H1 (cell line): ENCODE results near the gene GPR162. TPM values are rescaled to one million over a fixed set of nuclear protein-coding genes. Genes with fewer than 3 reads are reported as not detected.

Source experiments
- CTCF ChIA-PET: fragments of 300-600 bp; sonication (Branson Sonifier 250); formaldehyde crosslinking; loops from one replicate; lab custom pipeline; 2021; ENCODE audit not compliant: partially characterized antibody; lab: Charles Lee
- POLR2A ChIA-PET: fragments of 300-600 bp; sonication (Branson Sonifier 250); formaldehyde crosslinking; loops from one replicate; lab custom pipeline; 2021; ENCODE audit warnings: inconsistent platforms; ENCODE audit not compliant: partially characterized antibody; lab: Charles Lee
- DNase-seq, 2 experiments: peaks; one replicate each; pipeline versions ENCODE4 v3.0.0 to v3.0.0-alpha.2; 2010 to 2022; ENCODE audit warnings: low spot score in 2 of 2, low read depth in 1 of 2, mixed read lengths in 1 of 2
- FAIRE-seq: peaks from 2 replicates; lab custom pipeline; 2011; peaks lifted over from hg19 to GRCh38; lab: Jason Lieb, UNC
- H2AFZ ChIP-seq: 2 replicates; pipeline ENCODE4 v1.8.1; 2012; ENCODE audit warnings: low read length, inconsistent platforms
- H2AK5ac ChIP-seq: 2 replicates; pipeline ENCODE4 v1.6.1; 2013; ENCODE audit warnings: low read depth, low read length
- H2BK120ac ChIP-seq: replicated peaks from 2 replicates; pipeline ENCODE3; 2013; ENCODE audit warnings: low read depth, low read length, inconsistent platforms
- H2BK12ac ChIP-seq: 2 replicates; pipeline ENCODE4 v1.6.1; 2013; ENCODE audit warnings: low read depth, low read length
- H2BK15ac ChIP-seq: 2 replicates; pipeline ENCODE4 v1.6.1; 2013; ENCODE audit warnings: low read length
- H2BK20ac ChIP-seq: 2 replicates; pipeline ENCODE4 v1.6.1; 2013; ENCODE audit warnings: low read length
- H2BK5ac ChIP-seq: 2 replicates; pipeline ENCODE4 v1.6.1; 2013; ENCODE audit warnings: low read depth, low read length
- H3K14ac ChIP-seq: 2 replicates; pipeline ENCODE4 v1.6.1; 2013; ENCODE audit warnings: inconsistent platforms; ENCODE audit not compliant: insufficient read length
- H3K18ac ChIP-seq: 2 replicates; pipeline ENCODE4 v1.6.1; 2013; ENCODE audit warnings: low read length; ENCODE audit errors: extremely low read depth
- H3K23ac ChIP-seq: 2 replicates; pipeline ENCODE4 v1.6.1; 2013; ENCODE audit warnings: inconsistent platforms; ENCODE audit not compliant: insufficient read length
- H3K23me2 ChIP-seq: 2 replicates; pipeline ENCODE4 v1.6.1; 2013; ENCODE audit warnings: low read depth, low read length
- H3K27ac ChIP-seq: 2 replicates; pipeline ENCODE4 v1.6.1; 2011; ENCODE audit warnings: low read depth, low read length, inconsistent platforms
- H3K27me3 ChIP-seq, 4 experiments: replicated peaks in 1 of 4; 1 replicate in 1 of 4; 2 replicates in 3 of 4; pipeline versions ENCODE4 v1.6.1 to v1.8.1; 2011 to 2013; ENCODE audit warnings: low read length in 3 of 4, mild to moderate bottlenecking in 3 of 4, inconsistent platforms in 2 of 4, mixed read lengths in 2 of 4, moderate library complexity in 1 of 4; ENCODE audit not compliant: control insufficient read depth in 3 of 4, insufficient read depth in 3 of 4; ENCODE audit errors: extremely low read depth in 1 of 4
- H3K36me3 ChIP-seq, 4 experiments: 2 replicates each; pipeline versions ENCODE4 v1.6.1 to v1.8.1; 2011 to 2013; ENCODE audit warnings: mild to moderate bottlenecking in 4 of 4, low read length in 3 of 4, moderate library complexity in 2 of 4, control low read depth in 1 of 4, inconsistent platforms in 1 of 4; ENCODE audit not compliant: insufficient read depth in 4 of 4, control insufficient read depth in 2 of 4
- H3K4ac ChIP-seq: replicated peaks from 2 replicates; pipeline ENCODE3; 2013; ENCODE audit warnings: low read length, low read depth, mixed read lengths, inconsistent platforms; ENCODE audit not compliant: insufficient read length
- H3K4me1 ChIP-seq, 4 experiments: replicated peaks in 1 of 4; 1 replicate in 1 of 4; 2 replicates in 3 of 4; pipeline versions ENCODE4 v1.6.1 to v1.8.1; 2011 to 2013; ENCODE audit warnings: low read length in 3 of 4, inconsistent platforms in 2 of 4, mixed read lengths in 1 of 4; ENCODE audit not compliant: insufficient read depth in 4 of 4, control insufficient read depth in 3 of 4
- H3K4me2 ChIP-seq, 2 experiments: 2 replicates each; pipeline versions ENCODE4 v1.6.1 to v1.8.1; 2011 to 2013; ENCODE audit warnings: low read depth in 2 of 2, low read length in 2 of 2, control low read depth in 1 of 2, inconsistent platforms in 1 of 2, mild to moderate bottlenecking in 1 of 2; ENCODE audit not compliant: insufficient read depth in 1 of 2
- H3K4me3 ChIP-seq, 4 experiments: fragments of 200-600, 300-600 bp in 1 of 4; sonication (generic), shearing (Covaris generic), sonication (Bioruptor Twin) in 1 of 4; 2 replicates each; pipeline versions ENCODE4 v1.5.1 to v1.8.1; 2011 to 2016; ENCODE audit warnings: low read length in 4 of 4, low read depth in 3 of 4, control low read depth in 2 of 4, inconsistent platforms in 2 of 4, mild to moderate bottlenecking in 2 of 4, mixed read lengths in 1 of 4, moderate library complexity in 1 of 4; ENCODE audit not compliant: insufficient read depth in 2 of 4; ENCODE audit errors: extremely low read depth in 1 of 4
- H3K56ac ChIP-seq: replicated peaks from 2 replicates; pipeline ENCODE3; 2013; ENCODE audit warnings: low read depth, mild to moderate bottlenecking, mixed read lengths, low read length, inconsistent platforms; ENCODE audit not compliant: insufficient read length
- H3K79me1 ChIP-seq: 2 replicates; pipeline ENCODE4 v1.6.1; 2013; ENCODE audit warnings: low read depth, low read length, control low read depth
- H3K79me2 ChIP-seq, 2 experiments: 2 replicates each; pipeline versions ENCODE4 v1.6.1 to v1.8.1; 2012 to 2013; ENCODE audit warnings: low read length in 2 of 2, mild to moderate bottlenecking in 2 of 2, inconsistent platforms in 1 of 2; ENCODE audit not compliant: insufficient read depth in 2 of 2, control insufficient read depth in 1 of 2
- H3K9ac ChIP-seq, 4 experiments: replicated peaks in 1 of 4; 1 replicate in 1 of 4; 2 replicates in 3 of 4; pipeline versions ENCODE4 v1.6.1 to v1.8.1; 2011 to 2013; ENCODE audit warnings: low read depth in 3 of 4, low read length in 3 of 4, control low read depth in 2 of 4, mild to moderate bottlenecking in 2 of 4, moderate library complexity in 2 of 4, inconsistent platforms in 1 of 4; ENCODE audit errors: extremely low read depth in 1 of 4
- H3K9me3 ChIP-seq, 2 experiments: 2 replicates each; pipeline versions ENCODE4 v1.6.1 to v1.8.1; 2012 to 2013; ENCODE audit warnings: mild to moderate bottlenecking in 2 of 2, moderate library complexity in 2 of 2, control low read depth in 1 of 2, inconsistent platforms in 1 of 2, low read depth in 1 of 2, low read length in 1 of 2, mixed read lengths in 1 of 2; ENCODE audit not compliant: insufficient read depth in 2 of 2
- H4K20me1 ChIP-seq, 2 experiments: replicated peaks in 1 of 2; 2 replicates each; pipeline versions ENCODE3 to v1.8.1; 2011 to 2013; ENCODE audit warnings: inconsistent platforms in 2 of 2, low read length in 2 of 2, mild to moderate bottlenecking in 1 of 2; ENCODE audit not compliant: insufficient read depth in 2 of 2, control insufficient read depth in 1 of 2
- H4K5ac ChIP-seq: 2 replicates; pipeline ENCODE4 v1.6.1; 2013; ENCODE audit warnings: low read length, low read depth, mixed read lengths, inconsistent platforms; ENCODE audit not compliant: insufficient read length
- H4K8ac ChIP-seq: 2 replicates; pipeline ENCODE4 v1.8.0; 2013; ENCODE audit warnings: mild to moderate bottlenecking, moderate library complexity, low read length, inconsistent platforms; ENCODE audit not compliant: insufficient read depth; ENCODE audit errors: extremely low read depth
- H4K91ac ChIP-seq: replicated peaks from 2 replicates; pipeline ENCODE3; 2013; ENCODE audit warnings: low read length, mixed read lengths, inconsistent platforms; ENCODE audit not compliant: insufficient read length
- ASH2L ChIP-seq: fragments of 200-600, 300-600 bp; sonication (generic); IDR thresholded peaks from one replicate; pipeline ENCODE4 v1.7.1; 2017; ENCODE audit warnings: low read length
- FOSL1 ChIP-seq: IDR thresholded peaks from 2 replicates; pipeline ENCODE4 v1.6.1; 2011; ENCODE audit warnings: mild to moderate bottlenecking, low read depth, low read length, moderate library complexity; ENCODE audit not compliant: insufficient read depth
- MAFK ChIP-seq: IDR thresholded peaks from 2 replicates; pipeline ENCODE4 v1.6.1; 2012; ENCODE audit warnings: low read depth, mild to moderate bottlenecking, improper control_type of control experiment, low read length
- WGBS, 2 experiments: shearing (Covaris generic) in 1 of 2; methylation state at CpG; one replicate each; pipeline versions ENCODE4 v1.1.6 to v1.1.7; 2013 to 2015; ENCODE audit warnings: low lambda C conversion rate in 2 of 2, mixed read lengths in 2 of 2, inconsistent platforms in 1 of 2, low coverage in 1 of 2, missing lambda C conversion rate in 1 of 2; ENCODE audit not compliant: insufficient replicate concordance in 2 of 2, insufficient coverage in 1 of 2, insufficient read length in 1 of 2; ENCODE audit errors: extremely low coverage in 1 of 2, missing lambda C conversion rate in 1 of 2; 5-methylcytosine and 5-hydroxymethylcytosine counted together
- polyA plus RNA-seq, 7 experiments: library from polyadenylated mRNA; depleted of rRNA in 3 of 7; stranded (reverse) in 5 of 7; unstranded in 2 of 7; fragments of >200 nt in 5 of 7; fragments of 200-250 nt in 2 of 7; gene quantifications; 1 replicate in 5 of 7; 2 replicates in 1 of 7; 4 replicates in 1 of 7; pipeline versions ENCODE4 v1.2.1 to v1.2.3, GENCODE V29; 2011 to 2013; ENCODE audit warnings: missing spikeins in 2 of 7, mixed read lengths in 2 of 7
- total RNA-seq: library from RNA; stranded (reverse); fragmentation: NEBNext Ultra II Directional; extraction: Animal tissue kit (Norgen Biotek cat#: 25700); gene quantifications from 2 replicates; pipeline ENCODE4 v1.2.1, GENCODE V29; 2021
- TF ChIP-seq, protein P1 (sequence below): IDR thresholded peaks from 2 replicates; pipeline ENCODE4 v1.6.1; 2011; ENCODE audit warnings: low read length, improper control_type of control experiment

The GPR162 gene
- total and polyA plus RNA-seq, 2 of the 8 experiments (the other 6 are each of a cell fraction or from before 2014, with no cell fraction given) = 7.3 to 8.8 TPM

DNA sequence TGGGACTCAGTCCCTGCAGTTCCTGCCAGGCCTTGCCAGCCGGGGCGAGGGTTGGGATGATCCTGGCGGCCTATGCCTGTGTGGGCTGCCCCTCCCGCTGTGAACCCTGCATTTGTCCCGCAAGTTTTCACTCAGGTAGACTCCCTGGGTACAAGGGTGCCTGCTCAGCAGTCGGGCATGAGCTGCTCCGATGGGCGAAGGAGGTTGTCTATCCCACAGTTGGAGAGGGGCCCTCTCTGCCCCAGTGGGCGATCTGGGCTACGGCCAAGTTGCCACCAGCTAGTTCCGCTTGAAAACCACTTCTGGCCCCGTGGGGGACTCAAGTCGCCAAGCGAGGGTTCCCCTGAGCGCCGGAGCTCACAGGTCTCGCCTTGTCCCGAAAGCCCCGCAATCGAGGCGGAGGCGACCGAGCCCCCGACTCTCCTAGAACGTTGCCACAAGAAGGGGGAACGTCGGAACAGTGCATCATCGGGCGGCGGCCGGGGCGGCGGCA, 45.3 kb downstream of the GPR162 start:
- Histone ChIP-seq H3K14ac (no peak overlapping the region), H4K91ac (peak overlapping the region; percentile 48), H3K56ac (peak overlapping the region; percentile 65), H2BK15ac (peak overlapping the region; percentile 88; the same call in 1 of the 2 replicates), H2BK5ac (peak overlapping the region; percentile 47; the same call in 1 of the 2 replicates), H3K27ac (no peak overlapping the region; the same call in 1 of the 2 replicates), H3K23me2 (peaks cover 14% of the 10 kb centered on the region), H3K4ac (peak overlapping the region; percentile 57), H3K4me3 (peak overlapping the region; percentile 40 to 98 (median 67)), H3K9ac (peak overlapping the region in 3 of 4 experiments; percentile 35 to 66 (median 53); a peak in 5 of 7 replicates), H2BK120ac (no peak overlapping the region), H2BK12ac (peak overlapping the region; percentile 78; the same call in 1 of the 2 replicates), H2AFZ (no peak overlapping the region), H2BK20ac (no peak overlapping the region), H3K4me2 (peak overlapping the region; percentile 89 to 94), H3K27me3 (no peaks in the 10 kb centered on the region), H2AK5ac (no peak overlapping the region), H3K4me1 (peaks cover 7 to 45% (median 24%) of the 10 kb centered on the region in 4 experiments), H3K18ac (peak overlapping the region; percentile 94), H3K9me3 (no peaks in the 10 kb centered on the region), H4K8ac (no peak overlapping the region; the same call in 1 of the 2 replicates), H4K5ac (peak overlapping the region; percentile 34), H3K23ac (no peak overlapping the region), H3K36me3 (peaks cover 12 to 56% (median 30%) of the 10 kb centered on the region in 4 experiments), H4K20me1 (peaks cover 22 to 27% of the 10 kb centered on the region in 2 experiments), H3K79me1 (0 out of 2 replicates have a peak, but pooled peaks cover 4% of the 10 kb centered on the region), H3K79me2 (peaks cover 0 to 22% of the 10 kb centered on the region in 2 experiments; a peak in 2 of 4 replicates)
- TF ChIP-seq ASH2L (no peak), MAFK (no peak), FOSL1 (no peak)
- TF ChIP-seq, protein P1, sequence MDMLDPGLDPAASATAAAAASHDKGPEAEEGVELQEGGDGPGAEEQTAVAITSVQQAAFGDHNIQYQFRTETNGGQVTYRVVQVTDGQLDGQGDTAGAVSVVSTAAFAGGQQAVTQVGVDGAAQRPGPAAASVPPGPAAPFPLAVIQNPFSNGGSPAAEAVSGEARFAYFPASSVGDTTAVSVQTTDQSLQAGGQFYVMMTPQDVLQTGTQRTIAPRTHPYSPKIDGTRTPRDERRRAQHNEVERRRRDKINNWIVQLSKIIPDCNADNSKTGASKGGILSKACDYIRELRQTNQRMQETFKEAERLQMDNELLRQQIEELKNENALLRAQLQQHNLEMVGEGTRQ = 0 out of 2 replicates have a peak, but pooled peaks have one; percentile 2
- ChIA-PET CTCF (interaction anchor here (0.7 to 10.4 kb wide), 11 partner anchors 11 to 244 kb away, joined by 3 to 216 read pairs (median 4); partner anchors contain the start of genes C12orf57, RNU7-1 and USP5), POLR2A (interaction anchor here (0.7 to 18.9 kb wide), 33 partner anchors 8 to 333 kb away, joined by 3 to 588 read pairs (median 6); partner anchors contain the start of genes ATN1, C12orf57, CDCA3 and COPS7A)
- no peak for FAIRE-seq
- 10% methylated on average over 24 of the region's 33 CpGs; no CpG with 5 or more reads in 1 of the 2 experiments for WGBS, 2 experiments
- peak in 1 of 2 experiments; percentile 86 for DNase-seq
